ENCODE measurements around the gene SSH2. TPM values are rescaled to one million over a fixed set of nuclear protein-coding genes. Genes with fewer than 3 reads are reported as not detected.
"Not testable (repeated sequence)": the region's sequence is repeated elsewhere in the genome, so short reads cannot be mapped to it uniquely, and the experiment has no call there.

Gene SSH2
- total RNA-seq, 1 donor, result 13.0 TPM

- Histone ChIP-seq H3K4me3 (ENCODE audit: insufficient read depth, low read length) (no peak overlapping the region), H4K20me1 (ENCODE audit: insufficient read depth, low read length) (no peaks in the 10 kb centered on the region), H3K27me3 (ENCODE audit: insufficient read depth, low read length) (no peaks in the 10 kb centered on the region), H3K36me3 (ENCODE audit: insufficient read depth, low read length) (no peaks in the 10 kb centered on the region), H3K27ac (ENCODE audit: low read depth, low read length) (no peak overlapping the region), H3K4me2 (ENCODE audit: insufficient read depth, low read length) (no peak overlapping the region), H3K4me1 (ENCODE audit: insufficient read depth, low read length) (no peaks in the 10 kb centered on the region), H3K79me2 (ENCODE audit: insufficient read depth, low read length) (peaks cover 51% of the 10 kb centered on the region), H3K9me3 (ENCODE audit: low read depth, low read length) (no peaks in the 10 kb centered on the region), H2AFZ (ENCODE audit: low read length) (no peak overlapping the region)
- DNase-seq (ENCODE audit: insufficient read length, low spot score, missing footprints), result no peak
- no peak for TF ChIP-seq CTCF (IDR thresholded peaks at IDR 0.05; ENCODE audit: extremely low read depth, low read depth, low read length)
These were observed 24.2 kb downstream of the SSH2 start for GRCh38 chr17:29905879-29906167.

- Histone ChIP-seq H3K4me3 (ENCODE audit: insufficient read depth, low read length) (no peak overlapping the region), H3K27me3 (ENCODE audit: insufficient read depth, low read length) (no peaks in the 10 kb centered on the region), H2AFZ (ENCODE audit: low read length) (no peak overlapping the region), H3K4me2 (ENCODE audit: insufficient read depth, low read length) (no peak overlapping the region), H3K27ac (ENCODE audit: low read depth, low read length) (no peak overlapping the region), H4K20me1 (ENCODE audit: insufficient read depth, low read length) (no peaks in the 10 kb centered on the region), H3K36me3 (ENCODE audit: insufficient read depth, low read length) (no peaks in the 10 kb centered on the region), H3K4me1 (ENCODE audit: insufficient read depth, low read length) (no peaks in the 10 kb centered on the region), H3K79me2 (ENCODE audit: insufficient read depth, low read length) (peaks cover 51% of the 10 kb centered on the region), H3K9me3 (ENCODE audit: low read depth, low read length) (no peaks in the 10 kb centered on the region)
- TF ChIP-seq CTCF (IDR thresholded peaks at IDR 0.05; ENCODE audit: extremely low read depth, low read depth, low read length), result no peak
- DNase-seq (ENCODE audit: insufficient read length, low spot score, missing footprints), result no peak
These were observed 24.7 kb downstream of the SSH2 start for GRCh38 chr17:29905086-29905878.

- no peak overlapping the region for H3K4me3 ChIP-seq (ENCODE audit: insufficient read depth, low read length)
These were observed 26.6 kb downstream of the SSH2 start for GRCh38 chr17:29903471-29903870.

GRCh38 chr17:29897136-29897535 lies 32.9 kb downstream of the SSH2 start:
- not testable (repeated sequence) for H3K4me1 ChIP-seq (ENCODE audit: insufficient read depth, low read length); H3K36me3 ChIP-seq (ENCODE audit: insufficient read depth, low read length); H2AFZ ChIP-seq (ENCODE audit: low read length); H3K27me3 ChIP-seq (ENCODE audit: insufficient read depth, low read length); H4K20me1 ChIP-seq (ENCODE audit: insufficient read depth, low read length); H3K4me3 ChIP-seq (ENCODE audit: insufficient read depth, low read length); H3K4me2 ChIP-seq (ENCODE audit: insufficient read depth, low read length); H3K9me3 ChIP-seq (ENCODE audit: low read depth, low read length); DNase-seq (ENCODE audit: insufficient read length, low spot score, missing footprints); H3K27ac ChIP-seq (ENCODE audit: low read depth, low read length)
- peaks cover 21% of the 10 kb centered on the region for H3K79me2 ChIP-seq (ENCODE audit: insufficient read depth, low read length)

More at GRCh38 chr17:29903471-29903870, 26.6 kb downstream of the SSH2 start:
- Histone ChIP-seq H3K4me1 (ENCODE audit: insufficient read depth, low read length) (no peaks in the 10 kb centered on the region), H3K27me3 (ENCODE audit: insufficient read depth, low read length) (no peaks in the 10 kb centered on the region), H2AFZ (ENCODE audit: low read length) (no peak overlapping the region), H3K9me3 (ENCODE audit: low read depth, low read length) (no peaks in the 10 kb centered on the region), H3K79me2 (ENCODE audit: insufficient read depth, low read length) (peaks cover 51% of the 10 kb centered on the region), H3K36me3 (ENCODE audit: insufficient read depth, low read length) (no peaks in the 10 kb centered on the region), H3K4me2 (ENCODE audit: insufficient read depth, low read length) (no peak overlapping the region), H4K20me1 (ENCODE audit: insufficient read depth, low read length) (no peaks in the 10 kb centered on the region), H3K27ac (ENCODE audit: low read depth, low read length) (no peak overlapping the region)
- DNase-seq (ENCODE audit: insufficient read length, low spot score, missing footprints), result no peak
- TF ChIP-seq CTCF (IDR thresholded peaks at IDR 0.05; ENCODE audit: extremely low read depth, low read depth, low read length), result no peak

Data from osteoblast (primary cell).